Ovary (tissue), 10 donors: ENCODE measurements around the gene ATP5PB. TPM values are rescaled to one million over a fixed set of nuclear protein-coding genes. Genes with fewer than 3 reads are reported as not detected.

Source experiments
- DNase-seq, 5 donors: peaks; one replicate each; pipeline ENCODE4 v3.0.0-alpha.2; 2019 to 2020
- H3K27ac ChIP-seq, 2 donors: fragments of 200-600 bp; one replicate each; pipeline versions ENCODE4 v1.5.1 to v1.8.0; 2019 to 2022
- H3K27me3 ChIP-seq: fragments of 200-600 bp; one replicate; pipeline ENCODE4 v1.8.0; 2022
- H3K36me3 ChIP-seq: fragments of 200-600 bp; sonication (generic); one replicate; pipeline ENCODE4 v1.5.1; 2019
- H3K4me1 ChIP-seq: one replicate; pipeline ENCODE4 v1.8.1; 2013; ENCODE audit warnings: mild to moderate bottlenecking, moderate library complexity; ENCODE audit not compliant: insufficient read depth
- H3K4me3 ChIP-seq: fragments of 200-600 bp; sonication (generic); one replicate; pipeline ENCODE4 v1.5.1; 2017
- H3K9me3 ChIP-seq, 2 donors: fragments of 200-600 bp in 1 of 2; sonication (generic) in 1 of 2; one replicate each; pipeline versions ENCODE4 v1.5.1 to v1.8.1; 2013 to 2019; ENCODE audit warnings: mild to moderate bottlenecking in 1 of 2, moderate library complexity in 1 of 2
- CTCF ChIP-seq, 3 donors: fragments of 450-650 bp in 2 of 3; fragments of 200-600 bp in 1 of 3; IDR thresholded peaks; one replicate each; pipeline versions ENCODE4 v1.5.1 to v1.8.0; 2016 to 2022; ENCODE audit warnings: antibody characterized with exemption in 3 of 3, mild to moderate bottlenecking in 1 of 3
- EP300 ChIP-seq: sonication (generic); formaldehyde crosslinking; IDR thresholded peaks from one replicate; pipeline ENCODE4 v1.6.1; 2017; ENCODE audit warnings: antibody characterized with exemption
- POLR2A ChIP-seq: fragments of 450-650 bp; IDR thresholded peaks from one replicate; pipeline ENCODE4 v1.6.1; 2017; ENCODE audit warnings: antibody characterized with exemption, mild to moderate bottlenecking, moderate library complexity
- WGBS, 3 donors: extraction: QIAGEN DNeasy Blood & Tissue Kit in 1 of 3; methylation state at CpG; one replicate each; pipeline versions ENCODE4 v1.1.5 to v1.1.7; 2013 to 2017; 5-methylcytosine and 5-hydroxymethylcytosine counted together
- intact Hi-C, 4 donors: fragments of 100-400 bp; cut with DNase I; formaldehyde crosslinking; loops; one replicate each; pipeline versions ENCODE4 v1.11.0 to v1.15.1; 2022 to 2023
- long read RNA-seq, 3 donors: library from polyadenylated mRNA in 2 of 3; unstranded in 2 of 3; transcript quantifications; one replicate each; pipeline ENCODE4 v2.0.0 and lab custom pipeline, GENCODE V29; 2021 to 2026
- polyA plus RNA-seq, 2 donors: library from polyadenylated mRNA; stranded (reverse); fragments of 200-250 nt in 1 of 2; fragments of 350-450 nt in 1 of 2; fragmentation: Illumina TruSeq in 1 of 2; extraction: RNeasy Lipid Tissue Mini Kit (QIAGEN cat#74804) in 1 of 2; gene quantifications; one replicate each; pipeline ENCODE4 v1.2.3, GENCODE V29; 2013 to 2014
- total RNA-seq, 7 donors: library from RNA; depleted of rRNA in 2 of 7; stranded (reverse); fragments of >200 nt in 2 of 7; fragmentation: NEBNext Ultra II Directional in 3 of 7; extraction: Animal tissue kit (Norgen Biotek cat#: 25700) in 3 of 7; gene quantifications; one replicate each; pipeline versions ENCODE4 v1.1.0 to v1.2.4, GENCODE V29; 2016 to 2023
- donor health status: DM: no; HTN: no; CAD: no; lungs with moderate emphysema.
- donor health status: DM: no; HTN: no; CAD: no.
- donor health status: Bipolar disorder and iron deficiency.
- donor health status: DM: yes; HTN: yes; CAD: no.
- donor health status: DM: no; HTN: no; CAD: no.
- donor health status: DM: yes; HTN: yes; CAD: no.

The ATP5PB gene
- 100 to 1,000 TPM; 125 to 152 (median 136) TPM for total RNA-seq
- 100 to 1,000 TPM; 183 to 277 TPM for polyA plus RNA-seq
- long read RNA-seq, donor 1, transcript ATP5PB-201 (6 exons, 1,040 nt): minor isoform, 6 of 423 reads
- long read RNA-seq, donor 1, transcript ATP5PB-202 (7 exons, 3,156 nt): major isoform, 390 of 423 reads
- long read RNA-seq, donor 1, partial matches to known transcripts: 7 of 423 reads
- long read RNA-seq, donor 1, other reads (novel, unspliced or antisense): 19 of 423 reads
- long read RNA-seq, donor 2, transcript ATP5PB-202 (7 exons, 3,156 nt): major isoform, 149 of 163 reads
- long read RNA-seq, donor 2, partial matches to known transcripts: 8 of 163 reads
- long read RNA-seq, donor 2, other reads (novel, unspliced or antisense): 6 of 163 reads
- long read RNA-seq, donor 3, transcript ATP5PB-202 (7 exons, 3,156 nt): major isoform, 104 of 111 reads
- long read RNA-seq, donor 3, partial matches to known transcripts: 2 of 111 reads
- long read RNA-seq, donor 3, other reads (novel, unspliced or antisense): 2 of 111 reads

- Histone ChIP-seq H3K4me3 (peak within 1 kb of the TSS; percentile 97), H3K4me1 (peaks cover 11% of the 10 kb centered on the region), H3K9me3 (no peaks in the 10 kb centered on the region), H3K27me3 (no peaks in the 10 kb centered on the region), H3K27ac (peak within 1 kb of the TSS; percentile 6 to 63), H3K36me3 (no peaks in the 10 kb centered on the region)
- TF ChIP-seq POLR2A (peak; percentile 30), CTCF (IDR thresholded peaks at IDR 0.05) (no peak), EP300 (no peak)
- WGBS, 3 donors: 0 to 1% (median 1%) methylated on average over 40 to 54 of the region's 54 CpGs
- DNase-seq: peak; percentile 92 to 97 (median 94)
- intact Hi-C loops: no loop called here
These were observed at the start of gene ATP5PB, which contains the start of gene WDR77 for GRCh38 chr1:111448918-111449702. ATP5PB (plus strand) TSS chr1:111449464; CDS start chr1:111449542, 78 bp downstream. WDR77 (minus strand) TSS chr1:111449256; CDS start chr1:111449169, 87 bp downstream.

- no peaks in the 10 kb centered on the region for H3K36me3 ChIP-seq
- TF ChIP-seq EP300: no peak
- peak in 2 of 3 donors; percentile 36 to 49 for TF ChIP-seq CTCF (IDR thresholded peaks at IDR 0.05)
- no peak for TF ChIP-seq POLR2A
- WGBS, 3 donors: 22 to 28% (median 24%) methylated on average over 9 of the region's 9 CpGs
- intact Hi-C loops: loop anchor here (5.0 to 10.0 kb wide), 2 partner anchors 175 to 178 kb away; partner anchors contain the start of gene CHI3L2 (in 2 of the 4)
- no peaks in the 10 kb centered on the region for H3K27me3 ChIP-seq
- no peak overlapping the region for H3K4me3 ChIP-seq
- no peak overlapping the region for H3K27ac ChIP-seq
- no peaks in the 10 kb centered on the region for H3K4me1 ChIP-seq
- peak in 3 of 5 donors; percentile 20 to 54 (median 37) for DNase-seq
- no peaks in the 10 kb centered on the region for H3K9me3 ChIP-seq
These were observed 49.3 kb upstream of the ATP5PB start for GRCh38 chr1:111399792-111400610.

- no peaks in the 10 kb centered on the region for H3K36me3 ChIP-seq
- TF ChIP-seq EP300 (no peak), CTCF (IDR thresholded peaks at IDR 0.05) (no peak), POLR2A (no peak)
- no peaks in the 10 kb centered on the region for H3K4me1 ChIP-seq
- DNase-seq: no peak
- H3K27ac ChIP-seq: no peak overlapping the region
- intact Hi-C loops: loop anchor here in 2 of 4 donors (5.0 to 10.0 kb wide), 2 partner anchors 177 to 180 kb away; partner anchors contain the start of gene CHI3L2 (in 1 of the 2)
- no peaks in the 10 kb centered on the region for H3K27me3 ChIP-seq
- WGBS, 3 donors: 76 to 90% (median 85%) methylated on average over 5 of the region's 5 CpGs
- H3K9me3 ChIP-seq: no peaks in the 10 kb centered on the region
- no peak overlapping the region for H3K4me3 ChIP-seq
These were observed 47.2 kb upstream of the ATP5PB start for GRCh38 chr1:111402083-111402482.
